GM12878 (cell line): ENCODE results near the gene OGFR. TPM values are rescaled to one million over a fixed set of nuclear protein-coding genes. Genes with fewer than 3 reads are reported as not detected.
A peak's percentile ranks its signal among the peaks of the same experiment; 100 is the strongest.

Experiments used
- BACH1 ChIP-seq: fragments of 450-650 bp; IDR thresholded peaks from 2 replicates; pipeline ENCODE4 v1.6.1; 2017; ENCODE audit warnings: mild to moderate bottlenecking, borderline replicate concordance
- BHLHE40 ChIP-seq, 2 experiments: fragments of 450-650 bp in 1 of 2; IDR thresholded peaks; 2 replicates each; pipeline ENCODE4 v1.6.1; 2011 to 2017; ENCODE audit warnings: low read depth in 2 of 2, borderline replicate concordance in 1 of 2, improper control_type of control experiment in 1 of 2, low read length in 1 of 2, mild to moderate bottlenecking in 1 of 2
- CBFB ChIP-seq: IDR thresholded peaks from 2 replicates; pipeline ENCODE4 v1.6.1; 2016; ENCODE audit warnings: antibody characterized with exemption, low read depth
- CBX3 ChIP-seq: fragments of 200-600 bp; sonication (generic); IDR thresholded peaks from 2 replicates; pipeline ENCODE4 v1.6.1; 2016; ENCODE audit warnings: low read depth, borderline replicate concordance
- CHD1 ChIP-seq: IDR thresholded peaks from 2 replicates; pipeline ENCODE4 v1.6.1; 2012; ENCODE audit warnings: low read depth, low read length, improper control_type of control experiment
- ESRRA ChIP-seq: IDR thresholded peaks from 2 replicates; pipeline ENCODE4 v1.6.1; 2012; ENCODE audit warnings: mild to moderate bottlenecking, low read length, improper control_type of control experiment
- IRF5 ChIP-seq: fragments of 450-650 bp; IDR thresholded peaks from 2 replicates; pipeline ENCODE4 v1.6.1; 2017; ENCODE audit warnings: borderline replicate concordance
- KDM1A ChIP-seq: fragments of 200-600 bp; sonication (generic); IDR thresholded peaks from 2 replicates; pipeline ENCODE4 v1.6.1; 2016; ENCODE audit warnings: borderline replicate concordance
- MEF2B ChIP-seq: fragments of 450-650 bp; IDR thresholded peaks from 2 replicates; pipeline ENCODE4 v1.6.1; 2018; ENCODE audit warnings: mild to moderate bottlenecking, moderate library complexity; ENCODE audit not compliant: partially characterized antibody, poor library complexity, severe bottlenecking
- MTA2 ChIP-seq: fragments of 450-650 bp; IDR thresholded peaks from 2 replicates; pipeline ENCODE4 v1.6.1; 2016; ENCODE audit warnings: low read depth, mild to moderate bottlenecking, moderate library complexity
- RAD21 ChIP-seq: IDR thresholded peaks from 2 replicates; pipeline ENCODE4 v1.6.1; 2011; ENCODE audit warnings: mild to moderate bottlenecking, low read depth, low read length, moderate library complexity; ENCODE audit not compliant: insufficient read depth
- RFX5 ChIP-seq: IDR thresholded peaks from 2 replicates; pipeline ENCODE4 v1.6.1; 2011; ENCODE audit warnings: low read depth, low read length, improper control_type of control experiment
- SIN3A ChIP-seq: IDR thresholded peaks from 2 replicates; pipeline ENCODE4 v1.6.1; 2012; ENCODE audit warnings: low read depth, low read length, improper control_type of control experiment
- SMC3 ChIP-seq: IDR thresholded peaks from 2 replicates; pipeline ENCODE4 v1.6.1; 2011; ENCODE audit warnings: low read length, improper control_type of control experiment, borderline replicate concordance
- SP1 ChIP-seq: IDR thresholded peaks from one replicate; pipeline ENCODE4 v1.6.1; 2011; ENCODE audit warnings: low read depth, low read length
- SPI1 ChIP-seq: IDR thresholded peaks from 2 replicates; pipeline ENCODE4 v1.6.1; 2011; ENCODE audit warnings: low read depth, mild to moderate bottlenecking, low read length, moderate library complexity, borderline replicate concordance; ENCODE audit not compliant: insufficient read depth
- TCF3 ChIP-seq: IDR thresholded peaks from 2 replicates; pipeline ENCODE4 v1.6.1; 2012; ENCODE audit warnings: low read depth, mild to moderate bottlenecking, low read length, borderline replicate concordance; ENCODE audit not compliant: insufficient read depth
- YY1 ChIP-seq: IDR thresholded peaks from 2 replicates; pipeline ENCODE4 v1.6.1; 2011; ENCODE audit warnings: low read depth, mild to moderate bottlenecking, low read length
- ZNF24 ChIP-seq: fragments of 450-650 bp; IDR thresholded peaks from 2 replicates; pipeline ENCODE4 v1.6.1; 2017; ENCODE audit warnings: antibody characterized with exemption, mild to moderate bottlenecking
- ZZZ3 ChIP-seq: IDR thresholded peaks from 2 replicates; pipeline ENCODE4 v1.6.1; 2011; ENCODE audit warnings: low read depth; ENCODE audit not compliant: control insufficient read depth, insufficient read length
- polyA plus RNA-seq, 11 experiments: library from polyadenylated mRNA; depleted of rRNA in 4 of 11; unstranded in 6 of 11; stranded (reverse) in 5 of 11; fragments of >200 nt; fragmentation: Nextera tagmentation in 4 of 11; fragmentation: Illumina TruSeq in 1 of 11; extraction: Ambion mirVana in 4 of 11; extraction: Trizol in 1 of 11; gene quantifications; 1 replicate in 1 of 11; 2 replicates in 10 of 11; pipeline versions ENCODE4 v1.2.1 to v1.2.3, GENCODE V29; 2011 to 2016; ENCODE audit warnings: inconsistent platforms in 2 of 11, missing spikeins in 2 of 11, low read depth in 1 of 11
- total RNA-seq, 4 experiments: library from RNA; depleted of rRNA in 3 of 4; stranded (reverse); fragments of >200 nt in 3 of 4; fragmentation: Illumina TruSeq in 1 of 4; extraction: Trizol in 1 of 4; gene quantifications; 2 replicates each; pipeline versions ENCODE4 v1.2.1 to v1.2.3, GENCODE V29; 2013 to 2021
- TF ChIP-seq, protein P1 (sequence below): fragments of 150-350 bp; IDR thresholded peaks from 2 replicates; pipeline ENCODE4 v1.6.1; 2016; ENCODE audit warnings: low read depth, low read length
- TF ChIP-seq, protein P2 (sequence below): IDR thresholded peaks from 2 replicates; pipeline ENCODE4 v1.6.1; 2011; ENCODE audit warnings: low read depth, low read length, improper control_type of control experiment, borderline replicate concordance
- TF ChIP-seq, protein P3 (sequence below): IDR thresholded peaks from 2 replicates; pipeline ENCODE4 v1.6.1; 2011; ENCODE audit warnings: mild to moderate bottlenecking, low read depth, low read length, moderate library complexity; ENCODE audit not compliant: insufficient replicate concordance

Gene OGFR
- total and polyA plus RNA-seq, 10 of the 15 experiments (the other 5 are each of a cell fraction or from before 2014, with no cell fraction given) = 0.72 to 62.1 (median 27.3) TPM

- TF ChIP-seq MEF2B = no peak
- no peak for TF ChIP-seq ZZZ3
- no peak for TF ChIP-seq IRF5
- TF ChIP-seq YY1 = peak; percentile 62
- peak; percentile 34; the same call in 1 of the 2 replicates for TF ChIP-seq SIN3A
- TF ChIP-seq, protein P1, sequence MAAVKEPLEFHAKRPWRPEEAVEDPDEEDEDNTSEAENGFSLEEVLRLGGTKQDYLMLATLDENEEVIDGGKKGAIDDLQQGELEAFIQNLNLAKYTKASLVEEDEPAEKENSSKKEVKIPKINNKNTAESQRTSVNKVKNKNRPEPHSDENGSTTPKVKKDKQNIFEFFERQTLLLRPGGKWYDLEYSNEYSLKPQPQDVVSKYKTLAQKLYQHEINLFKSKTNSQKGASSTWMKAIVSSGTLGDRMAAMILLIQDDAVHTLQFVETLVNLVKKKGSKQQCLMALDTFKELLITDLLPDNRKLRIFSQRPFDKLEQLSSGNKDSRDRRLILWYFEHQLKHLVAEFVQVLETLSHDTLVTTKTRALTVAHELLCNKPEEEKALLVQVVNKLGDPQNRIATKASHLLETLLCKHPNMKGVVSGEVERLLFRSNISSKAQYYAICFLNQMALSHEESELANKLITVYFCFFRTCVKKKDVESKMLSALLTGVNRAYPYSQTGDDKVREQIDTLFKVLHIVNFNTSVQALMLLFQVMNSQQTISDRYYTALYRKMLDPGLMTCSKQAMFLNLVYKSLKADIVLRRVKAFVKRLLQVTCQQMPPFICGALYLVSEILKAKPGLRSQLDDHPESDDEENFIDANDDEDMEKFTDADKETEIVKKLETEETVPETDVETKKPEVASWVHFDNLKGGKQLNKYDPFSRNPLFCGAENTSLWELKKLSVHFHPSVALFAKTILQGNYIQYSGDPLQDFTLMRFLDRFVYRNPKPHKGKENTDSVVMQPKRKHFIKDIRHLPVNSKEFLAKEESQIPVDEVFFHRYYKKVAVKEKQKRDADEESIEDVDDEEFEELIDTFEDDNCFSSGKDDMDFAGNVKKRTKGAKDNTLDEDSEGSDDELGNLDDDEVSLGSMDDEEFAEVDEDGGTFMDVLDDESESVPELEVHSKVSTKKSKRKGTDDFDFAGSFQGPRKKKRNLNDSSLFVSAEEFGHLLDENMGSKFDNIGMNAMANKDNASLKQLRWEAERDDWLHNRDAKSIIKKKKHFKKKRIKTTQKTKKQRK = no peak
- TF ChIP-seq SMC3 = no peak
- no peak for TF ChIP-seq CBFB
- no peak for TF ChIP-seq ESRRA
- TF ChIP-seq, protein P2, sequence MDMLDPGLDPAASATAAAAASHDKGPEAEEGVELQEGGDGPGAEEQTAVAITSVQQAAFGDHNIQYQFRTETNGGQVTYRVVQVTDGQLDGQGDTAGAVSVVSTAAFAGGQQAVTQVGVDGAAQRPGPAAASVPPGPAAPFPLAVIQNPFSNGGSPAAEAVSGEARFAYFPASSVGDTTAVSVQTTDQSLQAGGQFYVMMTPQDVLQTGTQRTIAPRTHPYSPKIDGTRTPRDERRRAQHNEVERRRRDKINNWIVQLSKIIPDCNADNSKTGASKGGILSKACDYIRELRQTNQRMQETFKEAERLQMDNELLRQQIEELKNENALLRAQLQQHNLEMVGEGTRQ = no peak
- TF ChIP-seq TCF3 = no peak
- peak; percentile 43; the same call in 1 of the 2 replicates for TF ChIP-seq BACH1
- no peak for TF ChIP-seq CBX3
- TF ChIP-seq KDM1A = no peak
- peak; percentile 65 for TF ChIP-seq SPI1
- TF ChIP-seq MTA2 = no peak
- no peak for TF ChIP-seq CHD1
- TF ChIP-seq BHLHE40 (IDR thresholded peaks at IDR 0.05; ENCODE audit: borderline replicate concordance in 1 of 2, low read depth in 2 of 2, low read length in 1 of 2) = 0 out of 4 replicates have a peak, but pooled peaks of 1 of the 2 experiments have one; percentile 32
- no peak for TF ChIP-seq RAD21
- no peak for TF ChIP-seq RFX5
- TF ChIP-seq, protein P3, sequence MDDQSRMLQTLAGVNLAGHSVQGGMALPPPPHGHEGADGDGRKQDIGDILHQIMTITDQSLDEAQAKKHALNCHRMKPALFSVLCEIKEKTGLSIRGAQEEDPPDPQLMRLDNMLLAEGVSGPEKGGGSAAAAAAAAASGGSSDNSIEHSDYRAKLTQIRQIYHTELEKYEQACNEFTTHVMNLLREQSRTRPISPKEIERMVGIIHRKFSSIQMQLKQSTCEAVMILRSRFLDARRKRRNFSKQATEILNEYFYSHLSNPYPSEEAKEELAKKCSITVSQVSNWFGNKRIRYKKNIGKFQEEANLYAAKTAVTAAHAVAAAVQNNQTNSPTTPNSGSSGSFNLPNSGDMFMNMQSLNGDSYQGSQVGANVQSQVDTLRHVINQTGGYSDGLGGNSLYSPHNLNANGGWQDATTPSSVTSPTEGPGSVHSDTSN = no peak
- TF ChIP-seq ZNF24 = no peak
- TF ChIP-seq SP1 = no peak
These were observed at the start of gene OGFR (continued) for GRCh38 chr20:62804627-62805154.
